HG03442 (cell line): ENCODE results near the gene ATN1.

ENCODE experiments used
- ATAC-seq: cut with Tn5 transposase; IDR thresholded peaks from one replicate; pipeline ENCODE4 v1.9.1; 2021; ENCODE audit warnings: mild to moderate bottlenecking, moderate library complexity; ENCODE audit not compliant: unreplicated experiment

The ATN1 gene

DNA sequence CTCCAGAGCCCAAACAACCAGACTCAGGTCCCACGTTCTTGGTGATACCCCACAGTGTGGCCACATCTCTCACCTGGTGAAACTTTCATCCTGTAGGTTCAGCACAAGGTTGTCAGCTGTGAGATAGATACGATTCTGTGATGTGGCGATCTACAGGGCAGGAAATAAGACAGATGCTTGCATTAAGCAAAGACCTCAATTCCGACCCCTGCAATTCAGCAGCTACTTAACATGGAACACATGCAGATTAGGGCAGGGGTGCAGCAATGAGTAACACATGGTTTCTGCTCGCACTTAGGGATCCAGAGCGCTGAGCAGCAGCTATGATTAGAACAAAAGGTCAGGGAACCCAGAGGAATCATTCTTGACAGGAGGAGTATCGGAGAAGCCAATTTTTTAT lies 38.6 kb downstream of the ATN1 start:
- ATAC-seq = no peak

DNA sequence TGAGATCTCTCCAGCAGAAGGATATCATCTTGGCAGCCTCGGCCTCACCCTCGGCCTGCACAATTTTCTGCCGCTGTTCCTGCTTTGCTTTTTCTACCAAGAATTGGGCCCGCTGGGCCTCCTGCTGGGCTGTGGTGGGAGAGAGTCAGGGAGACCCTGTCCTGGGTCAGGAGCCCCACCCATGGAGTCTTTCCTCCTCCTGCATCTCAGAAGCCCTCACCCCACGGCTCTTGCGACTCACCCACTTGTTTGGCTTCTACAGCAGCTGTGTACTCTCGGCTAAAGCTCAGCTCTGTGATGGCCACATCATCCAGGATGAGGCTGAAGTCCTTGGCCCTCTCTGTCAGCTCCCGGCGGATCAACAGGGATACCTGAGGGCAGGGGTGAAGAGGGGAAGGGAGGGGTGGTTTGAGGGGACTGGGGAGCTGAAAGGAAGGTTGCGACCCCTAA lies 39.9 kb downstream of the ATN1 start:
- no peak for ATAC-seq

DNA sequence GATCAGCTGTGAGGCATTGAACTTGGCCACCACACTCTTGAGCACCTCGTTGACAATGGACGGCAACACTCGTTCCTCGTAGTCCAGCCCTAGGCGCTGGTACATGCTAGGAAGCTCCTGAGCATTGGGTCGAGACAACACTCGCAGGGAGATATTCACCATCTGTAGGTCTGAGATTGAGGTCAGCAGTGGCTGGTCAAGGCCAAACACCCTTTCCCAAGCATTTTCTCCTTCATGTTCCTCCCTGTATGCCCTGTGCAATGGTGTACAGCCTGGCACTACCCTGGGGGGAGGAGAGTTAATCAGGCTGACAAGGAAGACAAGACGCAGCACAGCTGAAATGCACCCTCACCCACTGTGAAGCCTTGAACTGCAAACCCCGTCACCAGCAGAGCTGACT lies 40.7 kb downstream of the ATN1 start:
- ATAC-seq = no peak

- no peak for ATAC-seq
Measured at GRCh38 chr12:6970096-6970527, 42.4 kb downstream of the ATN1 start.

DNA sequence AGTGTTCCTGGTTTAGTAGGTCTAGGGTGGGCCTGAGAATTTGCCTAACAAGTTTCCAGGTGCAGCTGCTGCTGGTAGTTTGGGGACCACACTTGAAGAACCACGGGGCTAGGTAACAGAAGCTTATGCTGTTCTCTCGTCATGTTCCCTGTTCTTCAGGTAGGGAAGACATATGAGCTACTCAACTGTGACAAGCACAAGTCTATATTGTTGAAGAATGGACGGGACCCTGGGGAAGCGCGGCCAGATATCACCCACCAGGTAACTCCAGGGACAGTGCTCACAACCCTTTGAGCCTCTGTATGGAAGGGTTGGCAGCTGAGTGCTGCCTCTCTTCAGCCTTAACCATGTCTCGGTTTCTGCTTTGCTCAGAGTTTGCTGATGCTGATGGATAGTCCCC lies 46.4 kb downstream of the ATN1 start:
- ATAC-seq = no peak

DNA sequence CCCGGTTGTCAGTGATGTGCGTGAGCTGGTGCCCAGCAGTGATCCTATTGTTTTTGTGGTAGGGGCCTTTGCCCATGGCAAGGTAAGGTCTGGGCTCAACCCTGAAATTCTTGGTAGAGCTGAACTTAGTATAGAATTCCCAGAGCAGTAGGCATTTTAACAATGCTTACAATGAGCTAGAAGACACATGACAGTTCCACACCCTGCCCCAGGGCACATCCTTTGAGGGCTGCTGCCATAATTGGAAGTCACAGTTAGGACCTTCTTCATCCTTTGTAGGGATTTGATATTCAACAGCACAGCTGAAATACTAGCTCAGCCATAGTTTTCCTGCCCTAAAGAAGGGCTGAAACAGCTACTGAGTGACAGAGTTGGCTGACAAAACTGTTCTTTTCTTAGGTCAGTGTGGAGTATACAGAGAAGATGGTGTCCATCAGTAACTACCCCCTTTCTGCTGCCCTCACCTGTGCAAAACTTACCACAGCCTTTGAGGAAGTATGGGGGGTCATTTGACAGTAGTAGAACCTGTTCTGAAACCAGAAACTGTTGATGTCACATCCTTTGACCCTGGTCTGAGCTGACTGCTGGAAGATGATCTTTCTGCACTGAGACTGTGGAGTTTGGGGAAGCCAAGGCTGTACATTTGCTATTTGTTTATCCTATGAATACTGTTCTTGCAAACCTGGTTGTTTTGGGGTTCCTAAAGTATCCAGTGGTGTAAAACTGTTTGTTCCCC lies 47.7 kb downstream of the ATN1 start:
- no peak for ATAC-seq

GRCh38 chr12:6977653-6978052 lies 49.9 kb downstream of the ATN1 start:
- ATAC-seq = no peak

- ATAC-seq = no peak
Measured at GRCh38 chr12:6978188-6978587, 50.4 kb downstream of the ATN1 start.

GRCh38 chr12:6978611-6979011 lies 50.9 kb downstream of the ATN1 start:
- no peak for ATAC-seq

- no peak for ATAC-seq
Measured at GRCh38 chr12:6979021-6979420, 51.3 kb downstream of the ATN1 start.

GRCh38 chr12:6979453-6979852 lies 51.7 kb downstream of the ATN1 start:
- ATAC-seq = no peak

- no peak for ATAC-seq
Measured at GRCh38 chr12:6980075-6980474, 52.3 kb downstream of the ATN1 start.

GRCh38 chr12:6980740-6981139 lies 53.0 kb downstream of the ATN1 start:
- ATAC-seq = no peak

DNA sequence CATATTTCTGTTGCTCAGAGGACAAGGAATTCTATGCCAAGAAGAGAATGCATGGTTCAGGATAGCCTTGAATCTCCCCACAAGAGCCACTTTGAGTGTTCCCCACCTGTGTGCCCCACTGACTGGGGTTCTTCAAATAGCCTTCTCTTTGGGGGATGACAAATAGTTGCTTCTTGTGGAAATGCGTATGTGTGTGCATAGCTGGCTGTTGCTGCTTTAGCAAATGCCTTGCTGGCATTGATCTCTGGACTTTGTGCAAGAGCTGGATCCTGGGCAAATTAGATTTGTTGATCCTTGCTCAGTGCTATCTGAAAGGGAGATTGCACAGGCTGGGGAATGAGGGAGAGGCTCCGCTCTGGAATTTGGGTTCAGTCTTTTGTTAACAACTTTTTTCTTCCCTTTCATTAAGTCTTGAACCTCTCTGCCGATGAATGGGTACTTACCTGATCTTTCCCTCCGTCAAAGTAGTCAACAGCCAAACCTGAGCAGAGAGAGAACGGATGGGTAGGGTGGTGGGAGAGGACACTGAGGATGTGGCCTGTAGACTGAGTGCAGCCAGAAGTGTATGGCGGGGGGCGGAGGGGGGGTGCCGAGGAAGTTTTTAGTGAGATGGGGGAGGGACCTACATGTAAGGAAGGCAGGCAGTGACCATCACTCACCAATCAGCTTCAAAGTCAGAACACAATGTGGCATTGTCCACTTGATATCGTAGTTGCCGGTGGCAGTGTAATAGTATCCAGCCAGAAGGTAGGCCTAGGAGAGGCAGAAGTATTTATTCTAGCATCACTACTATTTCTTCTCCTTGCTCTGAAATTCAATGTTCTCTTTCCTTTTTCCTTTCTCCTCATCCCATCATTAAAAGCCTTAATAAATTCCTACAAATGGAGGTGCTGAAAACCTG lies 53.6 kb downstream of the ATN1 start:
- ATAC-seq = no peak

- ATAC-seq = no peak
Measured at GRCh38 chr12:6982532-6982931, 54.8 kb downstream of the ATN1 start.

DNA sequence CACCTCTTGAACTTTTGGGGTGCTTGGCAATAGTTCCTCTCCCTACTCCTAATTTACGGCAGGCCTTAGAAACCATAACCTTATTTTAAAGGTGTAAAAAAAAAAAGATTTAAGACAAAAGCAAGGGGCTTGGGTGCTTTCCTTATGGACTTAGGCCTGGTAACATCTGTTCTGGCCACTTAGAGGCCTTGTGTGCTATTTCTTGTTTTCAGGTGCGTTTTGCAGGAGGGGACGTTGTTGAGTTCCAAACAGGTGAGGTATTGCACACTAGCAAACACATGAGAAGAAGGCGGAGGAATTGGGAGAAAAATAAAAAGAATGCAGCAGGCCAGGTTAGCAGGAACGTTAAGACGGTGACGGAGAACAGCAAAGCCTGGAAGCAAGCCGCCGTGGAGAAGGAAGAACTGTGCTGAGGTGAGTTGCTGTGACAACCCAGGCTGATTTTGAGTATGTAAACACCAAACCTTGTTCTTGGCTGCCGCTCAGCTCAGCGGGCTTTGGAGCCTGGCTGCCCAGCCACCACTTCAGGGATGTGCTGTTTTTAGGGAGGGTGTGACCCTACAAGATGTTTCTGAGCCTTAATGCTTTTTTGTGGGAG lies 60.3 kb downstream of the ATN1 start:
- no peak for ATAC-seq
